A549 (cell line): ENCODE results near the gene GDA.

Experiments
- CTCF ChIP-seq: fragments of >200 bp; sonication (Bioruptor Twin); formaldehyde crosslinking; IDR thresholded peaks from 3 replicates; pipeline ENCODE4 v1.5.1; 2016
- EP300 ChIP-seq, 2 experiments: fragments of >200 bp; sonication (Bioruptor Twin); formaldehyde crosslinking; IDR thresholded peaks; 2 replicates in 1 of 2; 3 replicates in 1 of 2; pipeline ENCODE4 v1.6.1; 2016 to 2017
- JUN ChIP-seq, 2 experiments: fragments of >200 bp; sonication (Bioruptor Twin); formaldehyde crosslinking; IDR thresholded peaks; 2 replicates in 1 of 2; 3 replicates in 1 of 2; pipeline ENCODE4 v1.6.1; 2016 to 2017
- JUNB ChIP-seq: fragments of >200 bp; sonication (Bioruptor Twin); formaldehyde crosslinking; IDR thresholded peaks from 2 replicates; pipeline ENCODE4 v1.6.1; 2016
- KDM1A ChIP-seq: fragments of 200-600 bp; sonication (generic); IDR thresholded peaks from 2 replicates; pipeline ENCODE4 v1.6.1; 2016; ENCODE audit warnings: low read depth, mild to moderate bottlenecking
- NFE2L2 ChIP-seq: fragments of 150-350 bp; conservative IDR thresholded peaks from 2 replicates; pipeline ENCODE4 v1.6.1; 2014; ENCODE audit warnings: low read length
- POLR2A ChIP-seq: IDR thresholded peaks from 2 replicates; pipeline ENCODE4 v1.6.1; 2012; ENCODE audit warnings: mild to moderate bottlenecking, low read length
- TP53 ChIP-seq: fragments of 250-450 bp; sonication (Bioruptor Pico); IDR thresholded peaks from 2 replicates; pipeline ENCODE4 v1.5.0; 2021; ENCODE audit warnings: mild to moderate bottlenecking, moderate library complexity

- TF ChIP-seq JUNB (no peak), POLR2A (no peak), CTCF (no peak), TP53 (CRISPR knock-in tag) (no peak), KDM1A (no peak), JUN (IDR thresholded peaks at IDR 0.05) (no peak), NFE2L2 (no peak), EP300 (IDR thresholded peaks at IDR 0.05) (no peak)
Measured at GRCh38 chr9:72297516-72297915, 148.3 kb downstream of the GDA start.
